COLO668 (cell line): ENCODE data around the gene PRDX3.

Source experiments
- DNase-seq: peaks from one replicate; lab custom pipeline; 2025; ENCODE audit not compliant: unreplicated experiment; lab: John Stamatoyannopoulos, UW

PRDX3 gene

DNA sequence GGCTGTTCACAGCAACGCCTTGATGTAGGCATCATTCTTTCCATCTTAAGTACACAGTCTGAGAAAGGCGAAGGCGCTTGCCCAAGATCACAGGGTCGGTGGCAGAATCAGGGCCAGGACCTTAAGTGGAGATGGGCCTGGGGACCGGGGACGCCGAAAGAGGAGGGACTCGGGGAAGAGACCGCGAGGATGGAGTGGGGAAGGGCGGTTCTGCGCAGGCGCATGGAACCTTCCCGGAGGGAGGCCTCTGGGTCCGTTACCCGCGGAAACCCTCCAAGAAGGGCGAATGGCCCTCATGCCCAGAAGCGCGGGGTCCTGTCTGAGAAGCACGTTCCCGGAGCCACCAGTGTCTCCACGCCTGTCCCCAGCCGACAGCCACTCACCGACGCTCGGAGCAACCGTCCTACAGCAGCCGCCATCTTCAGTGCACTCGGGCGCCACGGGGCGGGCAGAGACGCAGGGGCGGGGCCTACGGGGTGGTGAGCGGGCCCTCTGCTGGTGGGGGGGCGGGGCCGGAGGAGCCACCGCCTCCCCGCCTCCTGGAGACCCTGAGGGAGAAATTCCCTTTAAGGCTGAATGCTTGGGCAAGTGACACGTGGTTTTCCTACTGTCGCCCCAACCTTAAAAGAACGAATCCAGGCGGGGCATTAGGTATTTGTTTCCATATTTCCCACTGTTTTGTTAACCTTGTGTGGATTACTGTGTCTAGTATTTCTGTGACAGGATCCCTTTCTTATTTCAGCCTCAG is at the start of gene PRDX3:
PRDX3 (minus strand) TSS at position 441 of the 748 bp plus-strand sequence; CDS start at position 419, 22 bp downstream.
- peak; percentile 90 for DNase-seq

DNA sequence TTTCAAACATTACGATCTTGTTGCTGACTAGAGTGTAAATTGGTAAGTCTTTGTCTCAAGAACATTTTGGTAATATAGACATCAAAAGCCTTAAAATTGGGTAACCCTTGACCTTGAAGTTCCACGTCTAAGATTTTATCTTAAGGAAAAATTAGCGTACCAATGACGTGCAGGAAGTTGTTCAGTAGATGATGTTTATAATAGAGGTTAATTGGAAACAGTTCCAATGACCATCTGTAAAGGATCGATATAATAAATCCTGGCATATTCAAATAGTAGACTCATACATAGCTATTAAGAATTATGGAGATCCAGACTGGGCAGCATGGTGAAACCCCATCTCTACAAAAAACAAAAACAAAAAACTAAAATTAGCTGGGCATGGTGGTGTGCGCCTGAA is 49.2 kb upstream of the PRDX3 start:
- DNase-seq = no peak

DNA sequence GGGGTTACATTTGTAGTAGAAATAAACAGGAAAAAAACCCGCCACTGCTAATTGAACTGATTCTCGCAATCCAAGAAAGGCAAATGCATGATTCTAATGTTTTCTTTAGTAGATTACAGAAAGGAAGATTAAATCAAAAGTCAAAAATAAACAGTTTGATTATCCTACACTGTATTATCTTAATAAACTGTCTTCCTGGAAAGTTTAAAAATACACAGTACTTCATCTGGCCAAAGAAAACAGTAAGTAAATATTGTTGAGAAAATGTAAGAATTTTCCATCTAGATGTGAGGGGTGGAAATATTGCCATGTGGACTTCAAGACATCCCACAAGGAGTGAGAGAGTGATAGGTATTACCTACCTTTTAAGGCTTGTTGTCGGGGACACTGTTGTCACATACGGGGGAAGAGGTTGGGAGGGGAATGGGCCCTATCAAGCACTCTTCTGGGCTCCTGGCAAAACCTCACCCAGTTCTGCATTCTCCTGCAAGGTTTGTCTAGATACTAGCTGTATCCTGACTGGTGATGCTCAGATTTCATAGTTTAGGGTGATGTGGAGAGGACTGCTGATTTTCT is 46.6 kb upstream of the PRDX3 start:
- DNase-seq = no peak

DNA sequence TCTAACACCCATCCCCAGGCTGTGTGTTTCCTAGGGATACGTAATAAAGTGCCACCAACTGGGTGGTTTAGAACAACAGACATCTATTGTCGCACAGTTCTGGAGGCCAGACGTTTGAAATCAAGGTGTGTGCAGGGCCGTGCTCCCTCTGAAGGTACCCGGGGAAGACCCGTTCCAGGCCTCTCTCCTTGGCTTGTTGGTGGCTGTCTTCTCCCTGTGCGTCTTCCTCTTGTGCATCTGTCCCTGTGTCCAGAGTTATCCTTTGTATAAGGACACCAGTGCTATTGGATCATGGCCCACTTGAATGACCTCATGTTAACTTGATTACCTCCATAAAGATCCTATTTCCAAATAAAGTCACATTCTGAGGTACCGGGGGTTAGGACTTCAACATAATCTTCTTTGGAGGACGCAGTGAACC is 44.4 kb upstream of the PRDX3 start:
- DNase-seq = no peak

DNA sequence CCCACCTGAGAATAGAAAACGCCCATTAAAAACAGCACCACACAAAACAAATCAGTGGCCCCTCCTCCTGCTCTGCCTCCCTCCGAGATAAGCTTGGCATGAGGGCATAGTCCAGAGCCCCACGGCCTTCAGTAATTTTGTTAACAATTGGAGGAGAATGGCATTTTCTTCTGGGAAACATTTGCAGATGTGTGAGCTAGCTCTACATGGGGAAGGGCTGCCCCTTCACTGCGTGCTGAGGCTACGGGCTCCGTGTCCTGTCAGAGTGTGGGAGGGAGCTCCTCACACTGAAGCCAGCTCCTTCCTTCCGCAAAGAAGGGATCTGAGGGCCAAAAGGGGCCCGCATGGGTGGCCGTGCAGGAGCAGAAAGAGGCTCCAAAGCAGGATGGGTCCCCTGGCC is 43.9 kb upstream of the PRDX3 start:
- DNase-seq = no peak

DNA sequence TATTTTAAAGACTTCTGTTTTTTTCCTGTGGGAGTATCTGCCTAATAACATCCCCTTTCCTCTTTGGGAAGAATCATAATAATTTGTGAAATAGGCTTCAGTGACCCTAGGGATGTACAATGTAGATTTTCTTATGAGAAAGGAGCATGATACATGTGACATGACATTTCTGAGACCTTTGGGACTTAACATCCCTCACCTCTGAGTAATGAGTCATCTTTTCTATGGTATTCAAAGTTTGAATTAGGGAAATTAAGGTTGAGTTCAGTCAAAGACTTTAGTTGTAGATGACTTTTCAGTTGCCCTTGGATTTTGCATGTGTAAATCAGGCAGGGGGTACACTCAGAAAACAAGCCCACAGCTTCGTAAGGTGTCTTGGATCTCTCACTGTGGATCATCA is 43.1 kb upstream of the PRDX3 start:
- no peak for DNase-seq

DNA sequence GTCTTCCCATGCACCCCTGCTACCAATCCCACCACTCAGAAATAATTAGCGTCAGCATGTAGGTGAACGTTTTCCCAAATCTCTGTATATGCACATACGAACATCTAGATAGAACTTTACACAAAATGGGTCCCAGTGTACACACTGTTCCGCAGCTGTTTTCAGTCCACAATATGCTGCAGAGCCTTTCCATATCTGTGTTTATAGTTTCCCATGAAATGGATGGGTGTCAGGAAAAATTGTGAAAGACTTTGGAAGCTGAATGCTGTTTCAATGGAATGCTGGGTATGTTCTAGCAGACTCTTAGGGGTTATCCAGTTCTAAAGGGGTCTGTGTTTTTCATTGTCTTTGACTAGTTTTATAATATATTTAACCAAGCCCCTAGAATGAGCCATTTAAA is 42.6 kb upstream of the PRDX3 start:
- no peak for DNase-seq

DNA sequence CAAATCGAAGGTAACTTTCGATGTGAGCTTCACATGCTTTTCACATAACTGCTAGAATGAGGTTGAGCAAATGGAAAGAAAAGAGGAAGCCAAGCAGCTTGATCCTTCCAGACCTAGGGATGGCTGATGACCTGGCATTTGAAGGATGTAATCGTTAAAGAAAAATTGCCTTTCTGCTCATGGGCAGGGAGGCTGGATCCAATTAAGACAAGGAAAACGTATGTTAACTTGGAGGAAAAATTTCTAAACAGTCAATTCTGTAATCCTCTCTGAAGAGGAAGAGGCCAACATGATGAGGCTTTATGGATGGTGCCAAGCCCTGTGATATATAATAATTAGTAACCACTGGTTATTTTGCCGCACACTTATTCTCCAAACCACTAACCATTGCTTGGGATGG is 41.3 kb upstream of the PRDX3 start:
- no peak for DNase-seq

DNA sequence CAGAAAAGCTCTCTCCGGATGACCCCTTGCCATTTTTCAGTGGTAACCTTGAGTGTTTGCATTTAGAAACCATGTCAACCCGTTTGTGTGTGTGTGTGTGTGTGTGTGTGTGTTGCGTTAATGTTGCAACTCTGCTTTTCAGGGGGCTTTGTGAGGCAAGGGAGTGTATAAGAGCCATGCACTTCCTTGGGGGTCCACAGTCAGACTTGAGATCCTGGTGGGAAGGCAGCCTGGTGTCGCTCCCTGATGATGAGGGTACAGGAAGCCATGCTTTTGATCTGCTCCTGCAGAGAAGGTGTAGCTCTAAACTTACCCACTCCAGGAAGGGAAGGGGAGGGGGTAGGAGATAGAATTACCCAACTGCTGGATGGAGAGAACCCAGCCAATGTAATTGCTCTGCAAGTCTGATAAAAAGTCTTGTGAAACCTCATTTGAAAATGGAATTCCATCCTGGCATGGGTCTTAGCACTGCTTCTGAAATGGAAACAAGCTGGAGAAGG is 39.4 kb upstream of the PRDX3 start:
- no peak for DNase-seq

DNA sequence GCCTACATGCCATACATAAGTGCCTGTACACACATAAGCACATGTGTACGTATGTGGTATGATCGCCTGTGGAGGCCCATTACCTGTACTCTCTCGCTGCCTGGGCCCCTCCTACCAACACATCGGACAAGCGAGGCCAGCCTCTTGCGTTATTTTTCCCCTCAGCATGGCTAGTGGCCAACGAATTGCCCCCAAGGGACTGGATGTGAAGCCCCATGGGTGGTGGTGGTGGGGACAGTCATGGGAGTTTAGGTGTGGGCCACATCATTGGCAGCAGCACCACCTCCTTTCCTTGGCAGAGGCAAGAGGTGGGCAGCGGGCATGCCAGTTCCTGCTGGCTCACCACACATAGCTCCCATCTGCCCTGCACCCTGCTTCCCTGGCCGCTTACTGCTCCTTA is 38.8 kb upstream of the PRDX3 start:
- DNase-seq = no peak

DNA sequence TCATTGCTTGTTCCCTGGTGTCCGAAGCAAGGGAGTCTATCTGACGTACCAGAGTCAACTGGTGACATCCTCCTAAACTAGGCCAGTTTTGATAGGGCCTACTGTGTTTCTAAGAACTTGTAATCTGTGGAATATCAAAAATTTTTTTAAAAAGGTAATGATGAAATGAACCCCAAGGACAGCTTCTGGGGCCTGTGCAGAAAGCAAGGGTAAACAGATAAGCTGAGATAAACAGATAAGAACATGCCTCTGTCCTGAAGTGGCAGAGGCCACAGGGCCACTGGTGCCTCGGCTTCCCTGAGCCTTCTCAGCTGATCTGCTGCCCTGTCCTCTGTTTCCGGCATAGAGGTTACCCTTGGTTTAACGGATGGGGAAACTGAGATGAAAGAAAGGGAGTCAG is 37.5 kb upstream of the PRDX3 start:
- no peak for DNase-seq

DNA sequence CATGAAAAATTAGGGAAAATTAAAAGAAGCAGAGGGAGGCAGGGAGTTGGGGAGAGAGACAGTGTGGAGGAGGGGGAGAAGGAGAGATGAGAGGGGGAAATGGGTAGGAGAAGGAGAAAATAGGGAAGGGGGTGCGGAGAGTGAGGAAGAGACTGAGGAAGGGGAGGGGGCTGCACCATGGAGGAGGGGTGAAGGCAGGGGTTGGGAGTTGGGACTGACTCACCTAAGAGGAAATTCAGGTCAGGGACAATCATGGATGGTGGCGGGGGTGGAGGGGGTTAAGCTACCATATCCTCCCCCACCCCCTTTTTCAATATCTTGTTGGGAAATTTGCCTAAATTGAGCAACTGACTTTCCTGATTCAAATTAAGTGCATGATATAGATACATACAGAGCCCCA is 36.8 kb upstream of the PRDX3 start:
- DNase-seq = no peak

DNA sequence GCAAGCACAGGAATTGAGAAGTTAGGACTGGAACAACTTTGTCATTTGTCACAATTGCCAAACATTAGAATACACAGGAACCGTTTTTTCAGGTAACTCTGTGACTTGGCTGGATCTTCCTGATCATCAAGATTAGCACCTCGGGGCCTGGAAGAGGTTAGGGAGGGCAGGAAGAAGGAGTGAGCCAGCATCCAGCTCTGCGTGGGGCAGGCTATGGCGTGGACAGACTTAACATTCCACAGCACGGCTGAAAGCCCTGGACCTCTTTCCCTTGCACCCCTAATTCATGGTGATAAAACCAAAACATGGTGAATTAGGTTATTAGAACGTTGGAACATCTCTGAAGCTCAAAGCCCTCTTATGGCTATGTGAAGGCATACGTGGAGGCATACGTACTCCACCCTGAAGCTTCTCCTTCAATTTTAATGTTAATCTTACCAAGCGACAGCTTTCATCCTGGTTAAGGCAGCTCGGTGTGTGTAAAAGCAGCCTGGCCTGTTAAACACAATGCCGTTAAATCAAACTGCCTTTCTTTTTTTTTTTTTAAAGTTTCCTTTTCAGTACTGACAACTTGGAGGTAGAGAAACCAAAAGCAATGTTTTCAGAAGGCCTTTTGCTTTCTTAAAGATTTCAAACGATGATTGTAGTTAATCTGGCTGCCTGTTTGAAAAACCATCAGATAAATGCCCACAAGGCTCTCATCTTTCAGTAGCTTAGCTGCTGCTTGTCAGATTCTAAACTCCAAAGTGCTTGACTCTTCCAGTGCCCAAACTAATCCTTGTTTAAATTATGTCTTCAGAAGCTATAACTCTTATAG is 33.2 kb upstream of the PRDX3 start:
- DNase-seq = no peak

DNA sequence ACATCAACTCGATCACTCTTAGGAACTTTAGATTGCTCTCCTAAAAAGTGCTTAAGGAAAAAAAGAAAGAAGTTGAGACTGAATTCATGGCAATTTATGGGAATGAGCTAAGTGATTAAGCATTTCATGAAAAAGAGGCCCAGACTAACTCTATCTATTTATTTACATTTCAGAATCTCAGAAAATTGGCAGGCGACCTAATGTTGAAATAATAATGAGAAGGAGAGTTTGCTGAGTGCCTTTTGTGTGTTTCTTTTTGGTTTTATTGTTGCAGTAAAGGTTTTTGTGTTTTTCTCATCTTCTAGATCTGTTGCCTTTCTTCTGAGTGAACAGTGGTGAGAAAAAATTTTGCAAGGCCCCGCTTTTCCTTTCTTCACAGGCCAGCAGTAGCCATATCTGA is 32.6 kb upstream of the PRDX3 start:
- DNase-seq = no peak

DNA sequence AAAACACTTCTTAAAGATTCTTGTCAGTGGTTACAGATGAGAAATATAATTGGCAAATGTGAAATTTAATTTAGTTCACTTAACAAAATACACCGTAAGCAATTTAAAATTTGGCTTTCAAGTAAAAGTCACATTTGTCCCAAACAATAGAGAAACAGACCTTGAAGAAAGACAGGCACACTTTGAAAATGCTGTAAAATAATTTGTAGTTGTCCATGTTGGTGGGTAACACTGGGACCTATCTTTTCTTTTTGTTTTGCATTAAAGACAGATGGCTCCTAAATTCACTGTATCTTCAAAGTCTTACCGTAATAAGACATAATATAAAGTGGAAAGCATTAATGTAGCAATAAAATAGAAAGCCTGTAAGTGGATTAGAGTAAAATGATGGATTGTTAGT is 32.0 kb upstream of the PRDX3 start:
- DNase-seq = no peak

DNA sequence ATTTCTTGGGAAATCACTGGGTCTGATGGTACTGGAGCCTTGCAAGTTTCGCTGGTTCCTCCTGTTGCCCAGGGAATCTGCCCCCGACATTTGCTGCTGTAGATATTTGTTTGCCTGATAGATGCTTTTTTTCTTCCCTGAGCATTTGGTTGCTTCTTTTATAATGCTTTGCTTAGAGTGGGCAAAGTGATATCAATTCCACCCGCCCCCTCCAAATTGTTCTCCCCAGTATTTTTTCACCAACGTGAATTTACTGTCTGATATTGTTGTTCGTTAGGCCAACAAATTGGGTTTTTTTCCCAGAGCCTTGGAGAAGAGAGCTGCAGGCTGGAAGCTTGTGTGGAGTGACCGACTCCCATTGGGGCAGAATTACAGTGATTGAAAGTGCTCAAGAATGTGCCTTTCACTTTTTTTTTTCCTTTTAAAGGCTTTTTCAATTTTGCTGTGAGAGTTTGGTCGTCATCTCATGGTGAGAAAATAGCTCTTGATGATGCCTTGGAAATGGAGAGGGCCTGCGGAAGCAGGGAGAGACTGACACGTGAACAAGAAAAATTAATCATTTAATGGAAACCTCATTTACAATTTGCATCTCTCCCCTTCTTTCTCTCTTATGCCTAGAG is 31.2 kb upstream of the PRDX3 start:
- no peak for DNase-seq

DNA sequence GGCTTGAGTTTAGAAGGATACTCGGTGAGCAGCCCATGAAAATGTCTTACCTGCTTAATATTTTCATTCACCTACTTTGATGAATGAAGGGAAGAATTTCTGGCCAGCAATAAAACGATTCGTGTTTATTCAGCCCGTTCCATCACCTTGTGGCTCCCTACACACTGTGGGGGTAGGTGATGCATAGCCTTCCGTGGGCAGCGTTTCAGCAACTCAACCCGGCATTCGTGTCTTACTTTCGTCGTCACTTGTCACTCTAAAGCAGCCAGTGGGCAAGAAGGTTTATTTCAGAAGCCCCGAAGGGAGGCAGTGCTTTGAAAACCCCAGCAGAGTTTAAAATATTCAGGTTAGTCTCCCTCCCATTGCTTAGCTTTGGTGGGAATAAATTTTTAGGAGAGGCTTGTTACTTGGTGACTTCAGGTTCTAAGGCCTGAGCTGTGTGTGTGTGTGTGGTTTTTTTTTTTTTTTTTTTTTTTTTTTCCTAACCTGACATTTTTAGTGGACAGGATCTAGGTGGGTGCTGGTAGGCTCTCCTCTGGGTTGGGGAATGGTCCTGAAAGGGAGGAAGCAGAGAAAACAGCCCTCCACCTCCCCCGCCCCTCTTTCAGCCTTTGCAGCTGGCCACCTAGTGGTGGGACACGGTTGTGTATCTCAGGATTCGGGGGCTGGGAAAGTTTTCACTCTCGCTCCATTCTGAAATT is 30.6 kb upstream of the PRDX3 start:
- DNase-seq = peak; percentile 38

DNA sequence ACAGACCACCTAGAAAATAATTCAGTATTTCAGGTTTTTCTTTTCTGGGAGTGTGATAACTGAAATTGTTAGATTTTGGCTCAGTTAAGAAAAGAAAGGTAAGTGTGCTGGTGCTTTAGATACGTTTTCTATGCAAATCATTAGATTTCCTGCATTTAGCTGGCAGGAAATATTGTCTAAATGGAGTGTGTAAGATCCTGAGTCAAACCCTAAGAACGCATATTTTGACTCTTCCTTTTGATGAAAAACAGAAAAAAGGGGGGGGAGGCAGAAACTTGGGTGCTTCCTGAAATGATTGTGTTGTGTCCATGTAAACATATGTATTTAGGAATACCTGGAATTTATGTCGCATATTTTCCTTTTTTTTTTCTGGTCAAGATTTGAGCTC is 29.9 kb upstream of the PRDX3 start:
- DNase-seq = no peak

DNA sequence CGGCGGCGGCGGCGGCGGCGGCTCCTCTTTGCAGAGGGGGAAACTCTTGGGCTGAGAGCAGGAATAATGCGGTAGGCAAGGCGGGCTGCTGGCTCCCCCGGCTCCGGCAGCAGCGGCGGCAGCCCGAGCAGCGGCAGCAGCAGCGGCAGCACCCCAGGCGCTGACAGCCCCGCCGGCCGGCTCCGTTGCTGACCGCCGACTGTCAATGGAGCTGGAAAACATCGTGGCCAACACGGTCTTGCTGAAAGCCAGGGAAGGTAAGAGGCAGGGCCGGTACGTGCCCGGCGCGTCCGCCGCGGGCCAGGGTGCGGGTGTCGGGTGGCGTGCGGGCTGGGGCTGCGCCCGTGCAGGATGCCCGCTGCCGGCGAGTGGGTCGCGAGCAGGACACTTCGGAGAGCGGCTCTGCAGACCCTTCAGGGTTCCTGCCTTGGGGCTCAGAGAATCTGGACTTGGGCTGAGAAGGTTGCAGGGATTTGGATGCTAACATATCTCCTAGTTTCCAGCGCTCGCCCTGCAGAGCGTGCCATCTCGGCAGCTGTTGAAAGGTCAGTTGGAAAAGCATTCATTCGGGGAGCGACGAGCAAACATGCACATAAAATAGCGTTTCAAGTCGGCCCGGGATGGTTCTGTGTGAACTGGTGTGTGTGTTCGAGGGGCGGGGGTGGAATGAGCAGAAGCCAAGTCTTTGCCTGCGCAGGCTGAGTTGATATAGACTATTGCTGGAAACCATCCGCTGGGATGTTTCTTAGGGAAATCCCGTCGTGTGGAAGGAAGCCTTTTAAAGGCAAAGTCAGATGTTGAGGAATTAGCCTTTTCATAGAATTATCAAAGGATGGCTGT is 29.3 kb upstream of the PRDX3 start:
- peak; percentile 60 for DNase-seq

DNA sequence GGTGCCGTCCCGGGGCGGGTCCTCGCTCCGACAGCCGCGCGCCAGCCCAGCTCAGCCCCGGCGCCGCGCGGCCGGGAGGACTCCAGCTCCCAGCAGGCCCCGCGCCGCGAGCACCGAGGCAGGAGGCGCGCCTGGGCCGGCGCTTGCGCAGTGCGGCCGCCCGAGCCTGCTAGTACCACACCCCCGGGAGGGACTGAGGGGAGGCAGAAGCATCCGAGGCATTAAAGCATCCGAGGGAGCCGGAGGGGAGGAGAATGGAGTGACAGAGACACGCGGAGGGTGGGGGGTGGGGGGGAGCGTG is 28.7 kb upstream of the PRDX3 start, which contains the start of gene GRK5:
GRK5 (plus strand) TSS at position 206 of the 301 bp plus-strand sequence. CDS start 347 bp downstream, outside the sequence.
- DNase-seq = peak; percentile 94
